Gastrocnemius medialis (tissue), 4 donors: ENCODE measurements around the gene ABCF2. TPM values are rescaled to one million over a fixed set of nuclear protein-coding genes. Genes with fewer than 3 reads are reported as not detected.

Experiments
- ATAC-seq, 2 donors: fragments of 150-250 bp; one replicate each; pipeline ENCODE4 v1.9.1; 2016
- DNase-seq, 2 donors: peaks; one replicate each; pipeline ENCODE4 v3.0.0-alpha.2; 2019
- H3K27ac ChIP-seq, 4 donors: fragments of 200-600 bp; sonication (generic); 1 replicate in 1 of 4; 2 replicates in 3 of 4; pipeline ENCODE4 v1.5.1; 2016 to 2018; ENCODE audit warnings: mild to moderate bottlenecking in 2 of 4, moderate library complexity in 1 of 4
- H3K27me3 ChIP-seq, 3 donors: fragments of 200-600 bp; sonication (generic) in 2 of 3; 1 replicate in 1 of 3; 2 replicates in 2 of 3; pipeline versions ENCODE4 v1.5.1 to v1.6.0; 2016 to 2019; ENCODE audit warnings: mild to moderate bottlenecking in 1 of 3, moderate library complexity in 1 of 3
- H3K36me3 ChIP-seq, 2 donors: fragments of 200-600 bp; sonication (generic) in 1 of 2; one replicate each; pipeline ENCODE4 v1.5.1; 2017 to 2018
- H3K4me1 ChIP-seq, 2 donors: fragments of 200-600 bp; sonication (generic) in 1 of 2; one replicate each; pipeline ENCODE4 v1.5.1; 2016 to 2017; ENCODE audit warnings: mild to moderate bottlenecking in 2 of 2
- H3K4me3 ChIP-seq, 4 donors: fragments of 200-600 bp; sonication (generic) in 3 of 4; 1 replicate in 1 of 4; 2 replicates in 3 of 4; pipeline ENCODE4 v1.5.1; 2016 to 2019; ENCODE audit warnings: mild to moderate bottlenecking in 2 of 4
- H3K9me3 ChIP-seq, 3 donors: fragments of 200-600 bp; sonication (generic) in 2 of 3; 1 replicate in 1 of 3; 2 replicates in 2 of 3; pipeline ENCODE4 v1.5.1; 2016 to 2019
- POLR2A ChIP-seq, 2 donors: fragments of 450-650 bp; IDR thresholded peaks; one replicate each; pipeline ENCODE4 v1.6.1; 2017; ENCODE audit warnings: antibody characterized with exemption in 2 of 2, mild to moderate bottlenecking in 2 of 2, moderate library complexity in 2 of 2
- in situ Hi-C, 4 donors: fragments of 200-750 bp; cut with MboI; loops; one replicate each; pipeline versions ENCODE4 v1.15.0 to v1.8.0; 2017; ENCODE audit warnings: low sequenced_read_pairs in 4 of 4
- intact Hi-C: fragments of 100-400 bp; cut with DNase I; formaldehyde crosslinking; loops from one replicate; pipeline ENCODE4 v1.15.1; 2023; ENCODE audit warnings: low total_unique reads
- total RNA-seq, 4 donors: library from RNA; depleted of rRNA; stranded (reverse); fragments of >200 nt; gene quantifications; one replicate each; pipeline versions ENCODE4 v1.1.0 to v1.2.3, GENCODE V29; 2016
- TF ChIP-seq, protein P1 (sequence below), 5 experiments: fragments of 450-650 bp in 3 of 5; fragments of 200-600 bp in 2 of 5; sonication (generic) in 2 of 5; IDR thresholded peaks in 4 of 5; conservative IDR thresholded peaks in 1 of 5; 1 replicate in 4 of 5; 2 replicates in 1 of 5; pipeline ENCODE4 v1.5.1; 2016 to 2019; ENCODE audit warnings: antibody characterized with exemption in 5 of 5, mild to moderate bottlenecking in 3 of 5, moderate library complexity in 3 of 5

Gene ABCF2
- total RNA-seq, 4 donors from 2014 or later = 73.3 to 119 (median 96.3) TPM

DNA sequence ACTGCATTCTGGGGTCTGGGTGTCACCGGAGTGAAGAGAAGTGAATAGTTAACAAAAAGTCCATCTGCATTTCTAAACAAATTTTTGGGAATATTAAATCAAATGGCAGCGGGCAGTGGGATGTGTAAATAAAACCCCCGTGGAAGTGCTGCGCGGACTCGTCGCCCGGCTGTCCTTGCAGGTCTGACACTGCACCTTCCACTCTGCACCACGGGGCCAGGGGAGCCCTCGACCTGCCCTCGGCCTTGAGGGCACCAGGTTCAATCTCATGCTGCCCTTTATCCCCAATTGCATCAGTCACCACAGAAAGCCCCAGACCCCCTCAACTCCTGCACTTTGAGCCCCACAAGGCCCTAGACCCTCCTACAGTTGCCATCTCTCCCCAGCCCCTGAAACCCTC lies 27.8 kb upstream of the ABCF2 start:
- in situ Hi-C loops = no loop called here
- intact Hi-C loops = loop anchor here (5.0 kb wide), 1 partner anchor 87 kb away; the partner anchor contains the start of gene NUB1

DNA sequence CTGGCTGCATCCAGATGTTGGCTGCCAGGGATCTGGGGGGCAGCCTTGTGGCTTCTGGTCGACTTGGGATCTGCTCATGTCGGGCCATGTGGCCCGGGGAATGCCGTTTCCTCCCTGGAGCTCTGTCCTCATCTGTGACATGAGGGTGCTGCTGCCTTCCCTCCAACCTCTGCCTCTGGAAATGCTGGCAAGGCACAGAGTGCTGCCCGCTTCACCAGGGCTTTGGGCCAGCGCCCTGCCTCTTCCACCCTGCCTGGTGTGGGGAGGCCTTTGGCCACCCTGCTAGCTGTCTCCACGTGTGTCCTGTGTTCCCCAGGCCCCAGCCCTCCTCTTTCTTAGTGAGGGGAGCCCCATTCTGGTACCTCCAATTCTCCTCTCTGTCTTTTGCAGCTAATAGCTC lies 27.3 kb upstream of the ABCF2 start:
- in situ Hi-C loops (no loop called here), intact Hi-C loops (loop anchor here (5.0 kb wide), 1 partner anchor 88 kb away; the partner anchor contains the start of gene NUB1)
- Histone ChIP-seq H3K27me3 (no peaks in the 10 kb centered on the region), H3K9me3 (no peaks in the 10 kb centered on the region), H3K4me3 (no peak overlapping the region), H3K27ac (no peak overlapping the region), H3K4me1 (peaks cover 27 to 35% of the 10 kb centered on the region in 2 donors), H3K36me3 (no peaks in the 10 kb centered on the region)
- DNase-seq (no peak), ATAC-seq (no peak)
- TF ChIP-seq POLR2A (IDR thresholded peaks at IDR 0.05) = no peak
- TF ChIP-seq, protein P1, sequence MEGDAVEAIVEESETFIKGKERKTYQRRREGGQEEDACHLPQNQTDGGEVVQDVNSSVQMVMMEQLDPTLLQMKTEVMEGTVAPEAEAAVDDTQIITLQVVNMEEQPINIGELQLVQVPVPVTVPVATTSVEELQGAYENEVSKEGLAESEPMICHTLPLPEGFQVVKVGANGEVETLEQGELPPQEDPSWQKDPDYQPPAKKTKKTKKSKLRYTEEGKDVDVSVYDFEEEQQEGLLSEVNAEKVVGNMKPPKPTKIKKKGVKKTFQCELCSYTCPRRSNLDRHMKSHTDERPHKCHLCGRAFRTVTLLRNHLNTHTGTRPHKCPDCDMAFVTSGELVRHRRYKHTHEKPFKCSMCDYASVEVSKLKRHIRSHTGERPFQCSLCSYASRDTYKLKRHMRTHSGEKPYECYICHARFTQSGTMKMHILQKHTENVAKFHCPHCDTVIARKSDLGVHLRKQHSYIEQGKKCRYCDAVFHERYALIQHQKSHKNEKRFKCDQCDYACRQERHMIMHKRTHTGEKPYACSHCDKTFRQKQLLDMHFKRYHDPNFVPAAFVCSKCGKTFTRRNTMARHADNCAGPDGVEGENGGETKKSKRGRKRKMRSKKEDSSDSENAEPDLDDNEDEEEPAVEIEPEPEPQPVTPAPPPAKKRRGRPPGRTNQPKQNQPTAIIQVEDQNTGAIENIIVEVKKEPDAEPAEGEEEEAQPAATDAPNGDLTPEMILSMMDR (IDR thresholded peaks at IDR 0.05 in 4 of 5, conservative IDR thresholded peaks at IDR 0.05 in 1 of 5) = no peak

More for the DNA sequence above, 27.8 kb upstream of the ABCF2 start:
- ATAC-seq (no peak), DNase-seq (no peak)
- no peak overlapping the region for H3K27ac ChIP-seq
- H3K4me3 ChIP-seq = no peak overlapping the region
- no peaks in the 10 kb centered on the region for H3K36me3 ChIP-seq
- no peaks in the 10 kb centered on the region for H3K9me3 ChIP-seq
- peaks cover 22 to 31% of the 10 kb centered on the region in 2 donors for H3K4me1 ChIP-seq
- no peaks in the 10 kb centered on the region for H3K27me3 ChIP-seq
- TF ChIP-seq, protein P1 (IDR thresholded peaks at IDR 0.05 in 4 of 5, conservative IDR thresholded peaks at IDR 0.05 in 1 of 5) = no peak
- TF ChIP-seq POLR2A (IDR thresholded peaks at IDR 0.05) = no peak

DNA sequence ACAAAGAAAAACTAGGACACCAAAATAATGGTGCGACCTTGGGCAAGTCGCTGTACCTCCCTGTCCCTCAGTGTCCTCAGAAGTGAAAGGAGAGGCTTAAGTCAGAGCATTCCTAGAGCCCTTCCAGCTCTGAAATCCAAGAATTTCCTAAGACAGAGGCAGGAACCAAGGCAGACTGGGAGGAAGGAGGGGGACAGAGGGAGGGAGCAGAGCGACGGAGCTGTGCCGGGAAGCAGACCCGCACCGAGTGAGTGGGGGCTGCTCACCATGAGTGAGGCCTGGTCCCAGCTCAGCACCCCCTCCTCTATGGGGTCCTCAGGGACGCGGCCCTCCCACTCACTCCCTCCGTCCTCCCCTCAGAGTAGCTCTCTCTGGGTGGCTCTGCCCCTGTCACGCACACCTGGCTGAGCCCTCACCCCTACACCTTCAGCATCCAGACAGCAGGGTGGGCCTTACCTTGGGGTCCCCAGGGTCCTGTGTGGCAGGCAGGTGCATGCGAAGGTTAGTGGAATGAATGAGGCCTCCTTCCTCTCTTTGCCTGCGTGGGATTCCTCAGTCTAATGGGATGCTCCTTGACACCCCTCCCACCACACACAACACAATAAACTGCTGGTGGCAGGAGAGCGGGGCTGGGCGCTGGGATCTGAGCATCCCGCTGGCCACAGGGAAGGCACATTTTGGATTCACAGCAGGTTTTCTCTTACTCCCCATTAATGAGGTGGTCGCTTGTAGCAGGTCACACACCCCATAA lies 26.1 kb upstream of the ABCF2 start:
- Histone ChIP-seq H3K27ac (peak overlapping the region; percentile 92 to 100 (median 98)), H3K36me3 (no peaks in the 10 kb centered on the region), H3K4me3 (peak overlapping the region in 2 of 4 donors; percentile 64 to 94), H3K27me3 (no peaks in the 10 kb centered on the region), H3K9me3 (no peaks in the 10 kb centered on the region), H3K4me1 (peaks cover 28 to 36% of the 10 kb centered on the region in 2 donors)
- DNase-seq (no peak), ATAC-seq (no peak)
- in situ Hi-C loops = no loop called here
- TF ChIP-seq, protein P1 (IDR thresholded peaks at IDR 0.05 in 4 of 5, conservative IDR thresholded peaks at IDR 0.05 in 1 of 5) = no peak
- no peak for TF ChIP-seq POLR2A (IDR thresholded peaks at IDR 0.05)
- intact Hi-C loops = loop anchor here (5.0 kb wide), 1 partner anchor 89 kb away; the partner anchor contains the start of gene NUB1

DNA sequence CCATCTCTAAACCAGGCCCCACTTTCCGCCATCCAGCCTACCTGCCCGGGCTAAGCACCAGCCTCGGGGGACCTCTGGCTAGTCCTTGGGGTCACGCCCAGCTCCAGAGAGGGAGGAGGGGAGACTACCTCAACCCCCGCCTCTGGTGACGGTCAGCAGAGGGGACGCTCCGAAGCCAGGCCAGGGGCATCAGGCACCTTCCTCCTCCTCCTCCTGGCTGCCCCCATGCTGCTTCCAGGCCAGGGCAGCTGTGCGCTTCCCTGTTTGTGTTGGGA lies 25.5 kb upstream of the ABCF2 start:
- peak overlapping the region; percentile 92 to 100 (median 98) for H3K27ac ChIP-seq
- no peaks in the 10 kb centered on the region for H3K27me3 ChIP-seq
- ATAC-seq (no peak), DNase-seq (no peak)
- H3K4me1 ChIP-seq = peaks cover 28 to 42% of the 10 kb centered on the region in 2 donors
- peak overlapping the region; percentile 64 to 94 (median 78) for H3K4me3 ChIP-seq
- no peaks in the 10 kb centered on the region for H3K9me3 ChIP-seq
- no peaks in the 10 kb centered on the region for H3K36me3 ChIP-seq
- TF ChIP-seq, protein P1 (IDR thresholded peaks at IDR 0.05 in 4 of 5, conservative IDR thresholded peaks at IDR 0.05 in 1 of 5) = no peak
- no peak for TF ChIP-seq POLR2A (IDR thresholded peaks at IDR 0.05)
- in situ Hi-C loops = no loop called here
- intact Hi-C loops = loop anchor here (5.0 kb wide), 1 partner anchor 90 kb away; the partner anchor contains the start of gene NUB1
